ENCODE results near the gene PTOV1. TPM values are rescaled to one million over a fixed set of nuclear protein-coding genes. Genes with fewer than 3 reads are reported as not detected.

Gene PTOV1
- total RNA-seq, 1 experiment from 2014 or later, result 114 TPM

DNA sequence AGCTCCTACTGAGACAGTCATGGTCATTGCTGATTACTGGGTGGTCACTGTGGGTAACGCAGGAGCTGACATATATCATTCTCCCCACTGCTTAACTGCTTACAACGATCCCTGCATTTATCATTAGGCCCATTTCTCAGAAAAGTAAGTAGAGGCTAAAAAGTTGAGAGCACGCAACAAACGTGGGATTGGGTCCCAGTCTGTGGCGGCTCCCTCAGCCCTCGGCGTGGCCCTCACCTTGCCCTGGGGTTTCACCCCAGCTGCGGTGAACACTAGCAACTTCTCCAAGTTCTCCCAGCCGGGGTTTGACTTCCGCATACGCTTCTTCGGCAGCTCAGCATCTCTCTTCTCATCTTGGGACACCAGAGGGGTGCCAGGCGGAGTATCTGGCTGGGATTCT is 13.9 kb downstream of the PTOV1 start:
- TF ChIP-seq POLR2AphosphoS5 (IDR thresholded peaks at IDR 0.05; ENCODE audit: low read depth, low read length), result no peak
- TF ChIP-seq, protein P1, sequence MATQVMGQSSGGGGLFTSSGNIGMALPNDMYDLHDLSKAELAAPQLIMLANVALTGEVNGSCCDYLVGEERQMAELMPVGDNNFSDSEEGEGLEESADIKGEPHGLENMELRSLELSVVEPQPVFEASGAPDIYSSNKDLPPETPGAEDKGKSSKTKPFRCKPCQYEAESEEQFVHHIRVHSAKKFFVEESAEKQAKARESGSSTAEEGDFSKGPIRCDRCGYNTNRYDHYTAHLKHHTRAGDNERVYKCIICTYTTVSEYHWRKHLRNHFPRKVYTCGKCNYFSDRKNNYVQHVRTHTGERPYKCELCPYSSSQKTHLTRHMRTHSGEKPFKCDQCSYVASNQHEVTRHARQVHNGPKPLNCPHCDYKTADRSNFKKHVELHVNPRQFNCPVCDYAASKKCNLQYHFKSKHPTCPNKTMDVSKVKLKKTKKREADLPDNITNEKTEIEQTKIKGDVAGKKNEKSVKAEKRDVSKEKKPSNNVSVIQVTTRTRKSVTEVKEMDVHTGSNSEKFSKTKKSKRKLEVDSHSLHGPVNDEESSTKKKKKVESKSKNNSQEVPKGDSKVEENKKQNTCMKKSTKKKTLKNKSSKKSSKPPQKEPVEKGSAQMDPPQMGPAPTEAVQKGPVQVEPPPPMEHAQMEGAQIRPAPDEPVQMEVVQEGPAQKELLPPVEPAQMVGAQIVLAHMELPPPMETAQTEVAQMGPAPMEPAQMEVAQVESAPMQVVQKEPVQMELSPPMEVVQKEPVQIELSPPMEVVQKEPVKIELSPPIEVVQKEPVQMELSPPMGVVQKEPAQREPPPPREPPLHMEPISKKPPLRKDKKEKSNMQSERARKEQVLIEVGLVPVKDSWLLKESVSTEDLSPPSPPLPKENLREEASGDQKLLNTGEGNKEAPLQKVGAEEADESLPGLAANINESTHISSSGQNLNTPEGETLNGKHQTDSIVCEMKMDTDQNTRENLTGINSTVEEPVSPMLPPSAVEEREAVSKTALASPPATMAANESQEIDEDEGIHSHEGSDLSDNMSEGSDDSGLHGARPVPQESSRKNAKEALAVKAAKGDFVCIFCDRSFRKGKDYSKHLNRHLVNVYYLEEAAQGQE (IDR thresholded peaks at IDR 0.05; ENCODE audit: insufficient read depth in 1 of 2, low read depth in 2 of 2, low read length in 1 of 2), result no peak
- Histone ChIP-seq H3K9me3 (ENCODE audit: control insufficient read depth, insufficient read depth, low read depth, low read length) (no peaks in the 10 kb centered on the region), H3K27ac (ENCODE audit: low read length) (peak overlapping the region; percentile 51), H3K36me3 (ENCODE audit: control insufficient read depth, insufficient read depth, low read length) (no peaks in the 10 kb centered on the region), H3K4me3 (ENCODE audit: low read depth in 2 of 2, low read length in 2 of 2) (peak overlapping the region; percentile 69 to 76; a peak in 3 of 4 replicates), H3K4me1 (ENCODE audit: control insufficient read depth, insufficient read depth, low read length) (peaks cover 23% of the 10 kb centered on the region), H3K27me3 (ENCODE audit: control insufficient read depth, insufficient read depth, low read length) (no peaks in the 10 kb centered on the region)
- no TSS peak for BruUV-seq (replicated peaks)
- in situ Hi-C loops (cut with HindIII; ENCODE audit: low pct_unique_long_range_greater_than_20kb, low sequenced_read_pairs) (no loop called here), intact Hi-C loops (cut with micrococcal nuclease; ENCODE audit: unreplicated experiment) (no loop called here)
- CTCF ChIA-PET, result no interaction called here
- ATAC-seq (no peak), DNase-seq (ENCODE audit: low read depth, low spot score) (no peak)
- POLR2A ChIA-PET, result interaction anchor here (0.7 kb wide), 3 partner anchors 47 to 165 kb away, joined by 8 to 10 read pairs (median 9); partner anchors contain the start of gene MED25

DNA sequence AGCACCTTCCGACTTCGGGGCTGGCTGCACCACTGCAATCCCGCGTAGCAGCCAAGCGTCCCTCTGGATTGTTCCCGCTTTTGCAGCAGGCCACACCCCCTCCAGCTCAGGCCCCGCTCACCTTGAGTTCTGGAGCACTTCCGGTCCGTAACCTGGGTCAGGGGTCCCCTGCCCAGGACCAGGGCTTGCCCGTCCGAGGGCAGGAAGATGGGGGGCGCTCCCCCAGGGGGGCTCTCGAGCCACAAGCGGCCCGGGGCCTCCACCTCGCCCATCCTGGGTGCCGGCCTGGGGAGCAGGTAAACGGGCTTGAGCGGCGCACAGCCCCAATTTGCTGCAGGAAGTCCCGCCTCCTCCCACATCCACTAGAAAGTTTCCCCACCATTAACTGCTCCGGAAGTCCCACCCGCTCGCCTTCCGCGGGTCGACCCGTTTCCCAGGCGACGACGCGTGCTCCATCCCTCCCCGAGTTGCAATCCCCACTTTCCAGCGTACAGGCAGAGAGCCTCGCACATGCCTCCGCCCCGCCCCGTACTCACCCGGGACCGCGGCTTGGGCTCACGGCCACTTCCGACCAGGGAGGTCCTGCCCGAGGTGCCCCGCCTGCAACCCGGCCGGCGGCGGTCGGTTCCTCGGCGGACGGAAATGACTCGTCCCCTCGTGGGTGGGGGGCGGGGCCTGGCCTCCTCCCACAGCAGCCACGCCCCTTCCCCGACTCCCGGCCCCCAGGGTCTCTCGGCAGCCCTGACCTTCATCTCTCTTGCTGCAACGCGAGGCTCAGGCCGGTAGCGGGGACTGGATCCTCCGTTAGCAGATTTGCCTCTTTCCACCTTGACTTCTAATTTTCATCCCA is 16.2 kb downstream of the PTOV1 start, which contains the start of gene PNKP:
PNKP (minus strand) TSS at position 644 of the 850 bp plus-strand sequence; CDS start at position 272, 372 bp downstream.
- H3K9me3 ChIP-seq (ENCODE audit: control insufficient read depth, insufficient read depth, low read depth, low read length), result no peaks in the 10 kb centered on the region
- TF ChIP-seq TCF7L2 (IDR thresholded peaks at IDR 0.05; ENCODE audit: low read depth, low read length), result peak; percentile 27; the same call in 1 of the 2 replicates
- TF ChIP-seq, protein P2, sequence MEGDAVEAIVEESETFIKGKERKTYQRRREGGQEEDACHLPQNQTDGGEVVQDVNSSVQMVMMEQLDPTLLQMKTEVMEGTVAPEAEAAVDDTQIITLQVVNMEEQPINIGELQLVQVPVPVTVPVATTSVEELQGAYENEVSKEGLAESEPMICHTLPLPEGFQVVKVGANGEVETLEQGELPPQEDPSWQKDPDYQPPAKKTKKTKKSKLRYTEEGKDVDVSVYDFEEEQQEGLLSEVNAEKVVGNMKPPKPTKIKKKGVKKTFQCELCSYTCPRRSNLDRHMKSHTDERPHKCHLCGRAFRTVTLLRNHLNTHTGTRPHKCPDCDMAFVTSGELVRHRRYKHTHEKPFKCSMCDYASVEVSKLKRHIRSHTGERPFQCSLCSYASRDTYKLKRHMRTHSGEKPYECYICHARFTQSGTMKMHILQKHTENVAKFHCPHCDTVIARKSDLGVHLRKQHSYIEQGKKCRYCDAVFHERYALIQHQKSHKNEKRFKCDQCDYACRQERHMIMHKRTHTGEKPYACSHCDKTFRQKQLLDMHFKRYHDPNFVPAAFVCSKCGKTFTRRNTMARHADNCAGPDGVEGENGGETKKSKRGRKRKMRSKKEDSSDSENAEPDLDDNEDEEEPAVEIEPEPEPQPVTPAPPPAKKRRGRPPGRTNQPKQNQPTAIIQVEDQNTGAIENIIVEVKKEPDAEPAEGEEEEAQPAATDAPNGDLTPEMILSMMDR (IDR thresholded peaks at IDR 0.05), result no peak
- TF ChIP-seq SIN3A (IDR thresholded peaks at IDR 0.05; ENCODE audit: borderline replicate concordance, insufficient read depth, low read depth, low read length), result 0 out of 2 replicates have a peak, but pooled peaks have one; percentile 37
- peak; percentile 77 for TF ChIP-seq POLR2AphosphoS5 (IDR thresholded peaks at IDR 0.05; ENCODE audit: low read depth, low read length)
- TF ChIP-seq, protein P1 (IDR thresholded peaks at IDR 0.05; ENCODE audit: insufficient read depth in 1 of 2, low read depth in 2 of 2, low read length in 1 of 2), result 0 out of 4 replicates have a peak, but pooled peaks of 1 of the 2 experiments have one; percentile 8
- no peaks in the 10 kb centered on the region for H3K27me3 ChIP-seq (ENCODE audit: control insufficient read depth, insufficient read depth, low read length)
- POLR2A ChIA-PET, result interaction anchor here (0.8 kb wide), 1 partner anchor 49 kb away, joined by 3 read pairs; the partner anchor contains the start of gene MED25
- H3K4me1 ChIP-seq (ENCODE audit: control insufficient read depth, insufficient read depth, low read length), result peaks cover 20% of the 10 kb centered on the region
- no TSS peak for BruUV-seq (replicated peaks)
- DNase-seq (ENCODE audit: low read depth, low spot score) (no peak), ATAC-seq (peak; percentile 68)
- in situ Hi-C loops (cut with HindIII; ENCODE audit: low pct_unique_long_range_greater_than_20kb, low sequenced_read_pairs) (no loop called here), intact Hi-C loops (cut with micrococcal nuclease; ENCODE audit: unreplicated experiment) (no loop called here)
- H3K27ac ChIP-seq (ENCODE audit: low read length), result peak within 1 kb of the TSS; percentile 95
- peak within 1 kb of the TSS; percentile 69 to 76 for H3K4me3 ChIP-seq (ENCODE audit: low read depth in 2 of 2, low read length in 2 of 2)
- H3K36me3 ChIP-seq (ENCODE audit: control insufficient read depth, insufficient read depth, low read length), result no peaks in the 10 kb centered on the region
- CTCF ChIA-PET, result no interaction called here
